GM18867 (cell line): Measurements from ENCODE around the gene GJA4.
"Not testable (repeated sequence)": the region's sequence is repeated elsewhere in the genome, so short reads cannot be mapped to it uniquely, and the experiment has no call there.

Experiments used
- ATAC-seq: cut with Tn5 transposase; IDR thresholded peaks from one replicate; pipeline ENCODE4 v1.9.1; 2021; ENCODE audit warnings: mild to moderate bottlenecking, moderate library complexity; ENCODE audit not compliant: unreplicated experiment

The GJA4 gene

DNA sequence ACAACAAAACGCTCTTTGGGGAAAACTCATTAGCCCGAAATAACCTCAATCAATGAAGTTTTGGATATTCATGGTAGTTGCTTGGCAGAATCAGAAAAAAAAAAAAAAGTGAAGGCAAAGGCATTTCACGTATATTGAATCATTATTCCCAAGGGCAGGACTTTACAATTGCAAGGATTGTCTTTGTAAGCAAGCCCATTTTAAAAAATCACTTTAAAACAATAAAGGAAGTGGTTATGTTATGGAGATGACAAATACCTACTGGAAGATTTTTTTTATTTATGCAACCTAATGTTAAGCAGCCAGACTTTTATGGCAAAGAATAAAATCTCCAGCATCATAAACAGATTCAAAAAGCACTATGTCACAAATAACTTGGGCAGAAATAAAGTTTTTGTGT lies 23.9 kb upstream of the GJA4 start:
- no peak for ATAC-seq

DNA sequence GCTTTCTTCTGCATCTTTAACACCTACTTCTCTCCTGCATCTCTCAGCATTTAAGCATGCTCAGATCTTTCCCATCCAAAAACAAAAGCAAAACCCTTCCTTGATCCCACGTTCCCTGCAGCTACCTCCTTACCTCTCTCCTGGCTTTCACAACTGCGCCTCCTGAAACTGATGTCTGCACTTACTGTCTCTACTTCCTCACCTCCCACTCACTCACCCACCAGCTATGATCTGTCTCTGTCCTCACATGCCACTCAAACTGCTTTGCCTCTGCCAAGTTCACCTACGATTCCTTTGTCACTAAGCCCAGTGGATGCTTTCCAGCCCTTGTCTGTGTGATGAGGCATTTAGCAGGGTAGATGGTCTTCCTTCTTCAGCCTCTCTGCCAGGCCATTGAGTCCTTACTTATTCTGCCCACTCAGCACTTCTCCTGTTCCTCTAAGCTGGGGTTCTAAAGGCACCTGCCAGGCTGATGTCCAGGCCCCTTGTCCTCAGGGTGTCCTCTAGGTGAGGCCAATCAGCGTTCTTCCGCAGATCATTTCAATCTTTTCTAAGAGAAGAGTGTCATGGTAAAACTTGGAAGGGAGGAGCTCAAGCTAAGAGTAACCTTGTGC lies 21.8 kb upstream of the GJA4 start:
- ATAC-seq = no peak

DNA sequence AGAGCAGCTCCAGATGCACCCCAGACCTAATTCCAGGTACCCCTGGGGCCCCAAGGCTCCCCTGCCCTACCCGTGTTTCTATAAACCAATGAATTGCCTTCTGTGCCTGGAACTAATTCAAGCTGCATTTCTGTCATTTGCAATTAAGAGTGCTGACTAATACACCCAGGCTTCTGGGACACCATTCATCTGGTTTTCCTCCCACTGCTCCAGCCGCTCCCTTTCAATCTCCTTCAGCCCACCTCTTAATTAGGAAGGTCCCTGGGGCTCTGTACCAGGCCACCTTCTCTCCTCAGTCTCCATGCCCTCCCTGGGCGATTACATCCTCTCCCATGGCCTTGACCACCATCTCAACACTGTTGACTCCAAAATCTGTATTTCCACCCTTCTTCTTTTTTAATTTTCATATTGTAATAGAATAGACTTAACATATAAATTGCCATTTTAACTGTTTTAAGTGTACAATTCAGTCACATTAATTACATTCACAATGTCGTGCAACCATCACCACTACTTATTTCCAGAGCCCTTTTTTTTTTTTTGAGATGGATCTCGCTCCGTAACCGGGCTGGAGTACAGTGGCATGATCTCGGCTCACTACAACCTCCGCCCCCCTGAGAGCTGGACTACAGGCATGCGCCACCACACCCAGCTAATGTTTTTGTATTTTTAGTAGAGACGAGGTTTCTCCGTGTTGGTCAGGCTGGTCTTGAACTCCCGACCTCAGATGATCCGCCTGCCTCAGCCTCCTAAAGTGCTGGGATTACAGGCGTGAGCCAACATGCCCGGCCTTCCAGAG lies 21.0 kb upstream of the GJA4 start:
- ATAC-seq = no peak

GRCh38 chr1:34773114-34773513 lies 19.7 kb upstream of the GJA4 start:
- not testable (repeated sequence) for ATAC-seq

DNA sequence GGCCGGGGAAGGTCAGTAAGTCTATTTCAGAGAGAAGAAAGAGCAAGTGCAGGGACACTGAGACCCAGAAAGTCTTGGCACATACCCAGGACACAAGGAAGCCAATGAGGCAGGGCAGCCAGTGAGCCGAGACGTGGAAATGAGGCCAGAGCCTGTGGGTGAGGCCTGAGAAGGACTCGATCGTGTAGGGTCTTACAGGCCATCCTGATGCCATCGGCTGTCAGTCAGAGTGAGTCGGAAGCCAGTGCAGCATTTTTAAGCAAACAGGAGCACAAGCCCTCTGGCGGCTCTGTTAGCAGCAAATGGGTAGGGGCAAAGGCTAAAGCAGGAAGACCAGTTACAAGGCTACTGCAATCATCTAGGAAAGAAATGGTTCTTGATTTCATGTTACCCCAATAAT lies 17.8 kb upstream of the GJA4 start:
- no peak for ATAC-seq

DNA sequence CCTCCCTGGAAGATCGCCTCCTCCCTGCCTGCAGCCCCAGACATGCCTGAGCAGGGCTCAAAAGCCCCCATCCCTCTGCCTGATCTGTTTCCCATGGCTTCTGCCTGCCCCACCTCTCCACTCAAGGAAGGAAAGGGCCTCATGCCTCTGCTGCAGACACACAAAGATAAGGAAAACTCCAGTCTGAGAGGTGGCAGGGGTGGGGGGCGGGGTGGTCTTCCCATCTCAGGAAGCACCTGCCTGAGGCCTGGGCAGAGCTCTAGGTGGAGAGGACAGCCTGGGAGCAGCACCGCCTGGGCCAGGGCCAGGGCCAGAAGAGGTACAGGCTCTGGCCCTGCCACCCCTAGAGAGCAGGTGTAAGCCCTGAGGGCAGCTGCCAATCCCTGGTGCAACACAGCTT lies 15.9 kb upstream of the GJA4 start:
- no peak for ATAC-seq

- ATAC-seq = no peak
Measured at GRCh38 chr1:34777519-34778321, 15.1 kb upstream of the GJA4 start.

DNA sequence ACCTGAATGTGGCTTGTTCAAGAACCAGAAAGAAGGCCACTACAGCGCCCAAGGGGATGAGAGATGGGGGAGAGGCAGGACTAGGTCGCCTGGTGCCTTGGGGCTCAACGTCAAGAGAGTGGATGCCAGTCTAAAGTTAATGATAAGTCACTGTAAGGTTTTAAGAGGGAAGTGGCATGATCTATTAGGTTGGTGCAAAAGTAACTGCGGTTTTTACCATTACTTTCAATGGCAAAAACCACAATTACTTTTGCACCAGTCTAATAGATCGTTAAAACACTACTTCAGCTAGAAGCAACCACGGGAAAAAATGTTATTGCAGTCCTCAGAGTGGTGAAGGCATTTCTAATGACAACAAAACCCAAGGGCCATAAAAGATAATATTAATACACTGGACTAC lies 14.4 kb upstream of the GJA4 start:
- ATAC-seq = no peak

- ATAC-seq = no peak
Measured at GRCh38 chr1:34779005-34779404, 13.8 kb upstream of the GJA4 start.

DNA sequence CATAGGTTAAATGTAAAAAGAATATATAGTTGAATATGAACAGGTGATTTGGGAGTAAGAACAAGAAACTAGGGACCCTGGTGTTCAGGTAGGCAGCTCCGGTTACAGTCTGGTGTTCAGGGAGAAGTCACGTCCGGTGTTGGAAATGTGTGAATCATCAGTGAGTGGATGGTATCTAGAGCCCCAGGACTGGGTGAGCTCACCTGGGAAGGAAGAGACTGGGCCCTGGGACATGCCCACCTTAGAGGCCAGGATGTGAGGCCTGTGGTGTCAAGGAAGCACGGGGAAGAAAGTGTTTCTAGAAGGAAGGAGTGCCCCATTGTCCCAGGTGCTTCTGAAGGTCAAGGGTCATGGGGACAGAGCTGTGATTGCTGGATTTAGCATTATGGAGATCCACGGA lies 13.3 kb upstream of the GJA4 start:
- ATAC-seq = no peak

DNA sequence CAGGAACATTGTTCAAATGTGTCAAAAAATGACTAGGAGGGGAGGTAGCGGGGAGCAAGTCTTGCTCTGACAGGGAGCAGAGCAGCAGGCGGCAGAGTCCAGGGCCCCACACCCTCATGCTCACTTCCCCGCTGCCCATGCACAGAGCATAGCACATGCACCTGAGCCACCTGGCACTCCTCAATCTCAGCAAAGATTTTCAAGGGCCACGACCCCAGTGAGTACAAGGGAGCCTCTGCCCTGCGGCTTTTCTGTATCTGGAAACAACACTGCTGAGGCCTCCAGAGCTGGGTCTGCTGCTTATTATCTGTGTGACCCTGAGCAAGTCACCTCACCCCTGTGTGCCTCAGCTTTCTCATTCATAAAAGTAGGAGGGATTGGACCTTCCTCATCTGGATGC lies 12.8 kb upstream of the GJA4 start:
- ATAC-seq = no peak

DNA sequence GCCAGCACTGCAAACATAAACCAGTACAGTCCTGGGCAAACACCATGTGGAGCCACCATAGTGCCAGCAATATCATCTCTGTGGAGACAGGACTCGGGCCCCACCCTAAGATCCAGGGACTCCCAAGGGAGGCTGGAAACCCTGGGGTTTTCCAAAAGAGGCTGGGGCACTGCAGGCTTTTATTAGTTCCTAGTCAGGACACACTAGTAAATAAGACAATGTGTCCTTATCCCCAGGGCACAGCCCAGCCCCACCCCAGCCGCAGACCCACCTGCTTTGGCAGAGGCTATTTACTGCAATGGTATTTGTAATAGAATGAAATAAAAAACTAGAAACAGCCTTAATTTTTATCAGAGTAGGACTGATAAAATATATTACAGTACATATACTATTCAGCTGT lies 12.3 kb upstream of the GJA4 start:
- ATAC-seq = no peak

- no peak for ATAC-seq
Measured at GRCh38 chr1:34781071-34781843, 11.5 kb upstream of the GJA4 start, which contains the start of gene GJB3. Gene GJB3 (plus strand): TSS chr1:34781214. CDS start chr1:34784763, 3,549 bp downstream.

DNA sequence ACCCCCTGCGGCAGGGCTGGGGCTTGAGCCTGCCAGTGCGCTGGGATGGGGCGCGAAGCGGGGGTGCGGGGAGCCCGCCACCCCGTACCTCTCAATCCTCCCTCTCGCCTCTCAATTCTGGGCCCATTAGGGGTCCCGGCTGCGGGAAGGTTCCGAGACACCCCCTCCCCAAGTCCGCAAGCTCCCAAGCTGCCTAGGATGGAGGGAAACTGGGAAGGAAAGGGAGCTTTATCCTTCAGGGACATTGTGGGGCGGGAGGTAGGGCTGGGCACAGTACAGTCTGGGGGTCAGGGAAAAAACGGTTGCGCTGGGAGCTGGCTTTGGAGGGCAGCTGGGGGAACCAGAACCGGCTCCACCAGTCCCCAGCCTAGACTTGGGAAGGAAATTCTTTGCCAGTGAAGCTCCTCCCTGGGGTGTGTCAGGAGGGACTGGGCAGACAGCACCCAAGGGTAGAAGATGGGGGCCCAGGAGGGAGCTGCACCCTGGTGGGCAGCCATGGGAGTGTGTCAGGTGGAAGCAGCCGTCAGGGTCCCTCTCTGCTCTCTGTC lies 10.9 kb upstream of the GJA4 start:
- no peak for ATAC-seq

GRCh38 chr1:34784751-34785221 lies 8.0 kb upstream of the GJA4 start:
- no peak for ATAC-seq

DNA sequence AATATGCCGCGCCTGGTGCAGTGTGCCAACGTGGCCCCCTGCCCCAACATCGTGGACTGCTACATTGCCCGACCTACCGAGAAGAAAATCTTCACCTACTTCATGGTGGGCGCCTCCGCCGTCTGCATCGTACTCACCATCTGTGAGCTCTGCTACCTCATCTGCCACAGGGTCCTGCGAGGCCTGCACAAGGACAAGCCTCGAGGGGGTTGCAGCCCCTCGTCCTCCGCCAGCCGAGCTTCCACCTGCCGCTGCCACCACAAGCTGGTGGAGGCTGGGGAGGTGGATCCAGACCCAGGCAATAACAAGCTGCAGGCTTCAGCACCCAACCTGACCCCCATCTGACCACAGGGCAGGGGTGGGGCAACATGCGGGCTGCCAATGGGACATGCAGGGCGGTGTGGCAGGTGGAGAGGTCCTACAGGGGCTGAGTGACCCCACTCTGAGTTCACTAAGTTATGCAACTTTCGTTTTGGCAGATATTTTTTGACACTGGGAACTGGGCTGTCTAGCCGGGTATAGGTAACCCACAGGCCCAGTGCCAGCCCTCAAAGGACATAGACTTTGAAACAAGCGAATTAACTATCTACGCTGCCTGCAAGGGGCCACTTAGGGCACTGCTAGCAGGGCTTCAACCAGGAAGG lies 7.4 kb upstream of the GJA4 start:
- no peak for ATAC-seq

GRCh38 chr1:34785875-34786470 lies 6.8 kb upstream of the GJA4 start:
- ATAC-seq = no peak

DNA sequence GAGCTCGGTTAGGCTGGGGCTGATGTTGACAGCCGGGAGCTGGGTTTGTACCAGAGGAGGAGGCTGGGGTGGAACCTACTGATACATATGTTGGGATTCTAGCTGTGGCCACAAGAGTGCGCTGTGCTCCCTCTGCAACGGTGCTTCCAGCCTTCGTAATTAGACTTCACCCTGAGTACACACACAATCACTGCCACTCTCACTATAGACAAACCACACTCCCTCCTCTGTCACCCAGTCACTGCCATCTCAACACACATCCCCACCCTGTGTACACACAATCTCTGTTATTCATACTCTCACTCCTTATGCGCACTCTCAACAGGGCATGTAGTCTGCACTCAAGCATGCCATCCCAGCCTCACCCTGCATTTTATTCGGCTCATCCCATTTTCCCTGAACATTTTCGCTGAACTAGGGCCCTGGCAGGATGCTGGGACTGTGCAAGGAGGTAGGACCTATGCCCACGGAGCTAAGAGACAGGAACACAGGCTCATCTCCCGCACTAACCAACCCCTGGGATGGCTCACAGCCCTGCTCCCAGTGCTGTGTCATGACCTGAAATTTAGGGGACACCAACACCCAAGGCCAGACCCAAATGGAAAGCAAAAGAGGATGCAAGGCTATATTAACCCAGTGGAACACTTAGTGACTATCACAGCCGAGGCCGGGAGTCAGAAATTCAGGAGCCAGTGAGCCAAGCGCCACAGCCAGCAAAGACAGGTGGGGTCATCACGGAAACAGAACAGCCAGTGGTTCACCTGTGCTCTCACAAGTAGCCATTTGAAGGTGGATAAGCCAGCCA lies 6.1 kb upstream of the GJA4 start:
- no peak for ATAC-seq
